ENCODE measurements around the gene SEPTIN7. TPM values are rescaled to one million over a fixed set of nuclear protein-coding genes. Genes with fewer than 3 reads are reported as not detected.

SEPTIN7 gene
- total and polyA plus RNA-seq, 2 of the 13 experiments (the other 11 are each of a cell fraction or from before 2014, with no cell fraction given) = 103 to 129 TPM

GRCh38 chr7:35799846-35800717 lies 775 bp upstream of the SEPTIN7 start (continued):
- TF ChIP-seq ZNF333 (CRISPR knock-in tag; IDR thresholded peaks at IDR 0.05; ENCODE audit: borderline replicate concordance) (0 out of 2 replicates have a peak, but pooled peaks have one; percentile 65), ZNF549 (CRISPR knock-in tag; IDR thresholded peaks at IDR 0.05) (no peak), NKX3-1 (CRISPR knock-in tag; IDR thresholded peaks at IDR 0.05) (no peak), ATF1 (CRISPR knock-in tag; IDR thresholded peaks at IDR 0.05) (no peak), EED (CRISPR knock-in tag; IDR thresholded peaks at IDR 0.05) (peak; percentile 61; the same call in 1 of the 2 replicates), ZNF17 (CRISPR knock-in tag; IDR thresholded peaks at IDR 0.05) (no peak), HINFP (CRISPR knock-in tag; IDR thresholded peaks at IDR 0.05; ENCODE audit: low read depth) (no peak; the same call in 1 of the 2 replicates), ZNF530 (CRISPR knock-in tag; IDR thresholded peaks at IDR 0.05; ENCODE audit: low read depth) (no peak), ZSCAN29 (CRISPR knock-in tag; conservative IDR thresholded peaks at IDR 0.05) (no peak), RFX3 (CRISPR knock-in tag; IDR thresholded peaks at IDR 0.05) (no peak), CREBL2 (CRISPR knock-in tag; IDR thresholded peaks at IDR 0.05; ENCODE audit: borderline replicate concordance) (no peak), POLR2G (IDR thresholded peaks at IDR 0.05; ENCODE audit: low read depth, low read length) (peak; percentile 33; the same call in 1 of the 2 replicates), DNMT1 (CRISPR knock-in tag; IDR thresholded peaks at IDR 0.05) (no peak; the same call in 1 of the 2 replicates), ZNF879 (CRISPR knock-in tag; IDR thresholded peaks at IDR 0.05) (0 out of 2 replicates have a peak, but pooled peaks have one; percentile 55), ATF3 (CRISPR knock-in tag; IDR thresholded peaks at IDR 0.05) (no peak), ZNF343 (CRISPR knock-in tag; IDR thresholded peaks at IDR 0.05) (no peak), NR2F6 (IDR thresholded peaks at IDR 0.05) (0 out of 2 replicates have a peak, but pooled peaks have one; percentile 7), NR2F6 (CRISPR knock-in tag; IDR thresholded peaks at IDR 0.05) (no peak; the same call in 1 of the 2 replicates), ZNF326 (CRISPR knock-in tag; IDR thresholded peaks at IDR 0.05; ENCODE audit: borderline replicate concordance) (no peak), UBTF (CRISPR knock-in tag; IDR thresholded peaks at IDR 0.05) (0 out of 2 replicates have a peak, but pooled peaks have one; percentile 13), IRF2 (CRISPR knock-in tag; IDR thresholded peaks at IDR 0.05) (no peak), ZNF687 (CRISPR knock-in tag; IDR thresholded peaks at IDR 0.05) (no peak)

Data from HepG2 (cell line).